GM12891 (cell line): ENCODE measurements around the gene ROCK2.

Experiments used
- POLR2A ChIP-seq: IDR thresholded peaks from 2 replicates; pipeline ENCODE4 v1.6.1; 2011; ENCODE audit warnings: low read depth, low read length, control low read depth
- POLR2AphosphoS5 ChIP-seq: IDR thresholded peaks from 2 replicates; pipeline ENCODE4 v1.6.1; 2011; ENCODE audit warnings: low read depth, low read length, control low read depth
- SPI1 ChIP-seq: IDR thresholded peaks from 2 replicates; pipeline ENCODE4 v1.6.1; 2011; ENCODE audit warnings: low read depth, low read length, control low read depth

DNA sequence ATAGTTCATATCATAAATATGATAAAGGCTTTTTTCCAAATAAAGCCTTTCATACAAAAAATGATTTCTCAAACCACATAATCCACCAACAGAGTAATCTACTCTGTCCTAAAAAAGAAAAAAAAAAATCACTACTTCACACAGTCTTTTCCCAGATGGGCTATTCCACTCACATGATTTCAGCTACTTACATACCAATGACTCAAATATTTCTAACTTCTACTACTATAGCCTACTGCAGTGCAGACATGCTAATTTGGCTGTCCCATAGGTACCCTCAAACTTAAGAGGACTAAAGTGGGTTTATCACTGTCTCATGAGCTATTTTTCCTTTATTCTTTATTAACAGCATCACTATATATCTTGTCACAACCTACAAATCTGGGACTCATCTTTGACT lies 131.8 kb downstream of the ROCK2 start:
- TF ChIP-seq SPI1 (no peak), POLR2A (no peak), POLR2AphosphoS5 (no peak)
